Limb (tissue), 2 donors: ENCODE results near the gene RTP5.

Source experiments
- DNase-seq, 2 donors: peaks; one replicate each; pipeline ENCODE4 v3.0.0-alpha.2; 2016; ENCODE audit errors: extremely low spot score in 2 of 2

RTP5 gene

DNA sequence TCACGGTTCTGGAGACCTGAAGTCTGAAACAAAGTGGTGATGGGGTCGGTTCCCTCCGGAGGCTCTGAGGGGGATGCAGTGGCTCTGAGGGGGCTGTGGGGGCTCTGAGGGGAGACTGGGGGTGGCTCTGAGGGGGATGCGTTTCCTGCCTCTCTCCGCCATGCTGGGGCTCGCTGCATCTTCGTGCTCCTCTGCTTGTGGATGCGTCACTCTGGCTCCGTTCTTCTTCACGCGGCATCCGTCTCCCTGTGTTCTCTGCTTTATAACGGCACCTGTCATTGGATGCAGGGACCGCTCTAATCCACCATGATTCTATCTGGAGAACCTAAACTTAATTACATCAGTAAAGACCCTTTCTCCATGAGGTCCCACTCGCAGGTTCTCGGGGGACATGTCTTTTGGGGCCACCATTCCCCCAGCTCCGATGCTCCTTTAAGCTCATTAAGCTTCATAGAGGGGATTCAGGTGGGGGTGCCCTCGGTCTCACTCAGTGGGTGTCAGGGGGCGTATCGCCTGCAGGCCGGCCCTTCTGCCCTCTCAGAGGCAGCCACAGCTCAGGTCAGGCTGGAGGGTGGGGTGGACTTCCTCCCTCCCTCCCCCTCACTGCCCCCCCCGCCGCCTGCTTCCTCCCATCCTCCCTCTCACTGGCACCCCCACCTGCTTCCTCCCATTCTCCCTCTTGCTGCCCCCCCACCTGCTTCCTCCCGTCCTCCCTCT is 18.4 kb downstream of the RTP5 start:
- no peak for DNase-seq

DNA sequence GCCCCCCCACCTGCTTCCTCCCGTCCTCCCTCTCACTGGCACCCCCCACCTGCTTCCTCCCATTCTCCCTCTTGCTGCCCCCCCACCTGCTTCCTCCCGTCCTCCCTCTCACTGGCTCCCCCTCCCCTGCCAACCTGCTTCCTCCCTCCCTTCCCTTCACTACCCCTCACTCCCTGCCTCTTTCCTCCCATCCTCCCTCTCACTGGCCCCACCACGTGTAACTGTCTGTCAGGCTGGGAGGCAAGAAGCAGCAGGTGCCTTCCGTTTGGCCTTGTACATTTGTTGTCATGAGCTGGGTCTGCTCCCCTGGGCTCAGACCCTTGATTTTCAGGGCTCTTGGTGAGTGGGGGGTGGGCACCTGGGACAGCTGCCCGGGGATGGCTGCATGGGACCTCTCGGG is 19.1 kb downstream of the RTP5 start:
- DNase-seq: peak in 1 of 2 donors; percentile 43

DNA sequence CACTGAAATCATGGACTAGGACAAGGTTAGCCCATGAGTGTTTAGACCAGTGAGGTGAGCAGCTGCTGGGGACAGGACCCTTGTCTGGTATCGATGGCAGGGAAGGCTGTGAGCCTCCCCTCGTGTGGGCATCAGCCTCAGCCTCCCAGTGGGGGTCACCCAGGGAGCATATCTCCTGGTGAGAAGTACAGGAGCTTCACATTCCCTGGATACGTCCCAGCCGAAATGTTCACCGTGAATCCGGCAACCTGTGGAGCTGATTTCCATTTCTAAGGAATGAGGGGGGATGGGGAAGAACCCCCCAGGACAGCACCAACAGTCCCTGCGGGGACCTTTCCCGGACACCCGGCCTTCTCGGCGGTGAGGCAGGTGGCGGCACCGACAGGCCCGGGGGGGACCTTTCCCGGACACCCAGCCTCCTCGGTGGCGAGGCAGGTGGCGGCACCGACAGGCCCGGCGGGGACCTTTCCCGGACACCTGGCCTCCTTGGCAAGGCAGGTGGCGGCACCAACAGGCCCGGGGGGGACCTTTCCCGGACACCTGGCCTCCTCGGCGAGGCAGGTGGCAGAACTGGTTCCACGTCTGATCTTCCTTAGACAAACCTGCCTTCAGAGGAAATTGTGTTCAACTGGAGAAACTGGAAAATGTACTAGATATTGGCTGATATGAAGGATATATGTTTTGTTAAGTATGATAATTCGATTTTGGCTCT is 21.2 kb downstream of the RTP5 start:
- no peak for DNase-seq

DNA sequence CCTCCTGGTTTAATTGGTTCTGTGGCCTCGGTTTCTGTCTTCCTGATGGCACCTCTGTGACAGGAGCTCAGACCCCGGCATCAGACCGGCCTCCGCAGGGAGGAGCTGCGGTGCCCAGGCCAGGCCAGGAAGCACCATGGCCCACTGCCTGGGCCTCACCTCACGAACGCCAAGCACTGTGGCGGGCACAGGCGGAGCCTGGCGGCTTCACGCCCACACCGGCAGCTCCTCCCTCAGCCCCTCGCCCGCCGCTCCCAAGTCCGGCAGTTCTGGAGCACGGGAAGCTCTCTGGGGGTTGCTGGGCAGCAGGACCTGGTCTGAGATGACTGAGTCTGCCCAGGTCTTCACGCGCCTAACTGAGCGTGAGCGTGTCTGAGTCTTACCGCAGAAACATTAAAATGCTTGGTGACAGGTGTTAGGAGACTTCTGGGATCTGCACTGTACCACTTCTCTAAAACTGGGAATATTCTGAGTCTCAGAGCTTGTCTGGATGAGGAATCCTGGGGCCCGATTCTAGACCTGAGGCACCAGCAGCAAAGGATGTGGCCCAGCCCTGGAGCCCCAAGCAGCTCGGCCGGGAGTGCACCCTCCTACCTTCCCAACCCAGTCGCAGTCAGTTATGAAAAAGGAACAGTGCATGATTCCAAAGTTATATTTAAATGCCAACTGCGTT is 21.9 kb downstream of the RTP5 start:
- no peak for DNase-seq

DNA sequence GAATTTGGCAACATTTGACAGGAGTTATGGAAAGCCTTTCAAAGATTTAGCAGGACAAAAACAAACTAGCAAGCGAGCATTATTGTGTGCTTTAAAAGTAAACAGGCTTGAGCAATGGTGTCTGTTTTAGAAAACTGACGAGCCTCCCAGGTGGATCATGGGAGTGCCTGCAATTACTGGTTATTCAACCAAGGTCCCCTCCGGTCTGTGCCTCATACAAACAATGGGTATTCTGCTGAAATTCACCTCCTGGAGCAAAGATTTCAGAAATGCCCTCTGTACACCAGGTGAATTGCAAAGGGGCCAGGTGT is 22.4 kb downstream of the RTP5 start:
- DNase-seq: no peak

DNA sequence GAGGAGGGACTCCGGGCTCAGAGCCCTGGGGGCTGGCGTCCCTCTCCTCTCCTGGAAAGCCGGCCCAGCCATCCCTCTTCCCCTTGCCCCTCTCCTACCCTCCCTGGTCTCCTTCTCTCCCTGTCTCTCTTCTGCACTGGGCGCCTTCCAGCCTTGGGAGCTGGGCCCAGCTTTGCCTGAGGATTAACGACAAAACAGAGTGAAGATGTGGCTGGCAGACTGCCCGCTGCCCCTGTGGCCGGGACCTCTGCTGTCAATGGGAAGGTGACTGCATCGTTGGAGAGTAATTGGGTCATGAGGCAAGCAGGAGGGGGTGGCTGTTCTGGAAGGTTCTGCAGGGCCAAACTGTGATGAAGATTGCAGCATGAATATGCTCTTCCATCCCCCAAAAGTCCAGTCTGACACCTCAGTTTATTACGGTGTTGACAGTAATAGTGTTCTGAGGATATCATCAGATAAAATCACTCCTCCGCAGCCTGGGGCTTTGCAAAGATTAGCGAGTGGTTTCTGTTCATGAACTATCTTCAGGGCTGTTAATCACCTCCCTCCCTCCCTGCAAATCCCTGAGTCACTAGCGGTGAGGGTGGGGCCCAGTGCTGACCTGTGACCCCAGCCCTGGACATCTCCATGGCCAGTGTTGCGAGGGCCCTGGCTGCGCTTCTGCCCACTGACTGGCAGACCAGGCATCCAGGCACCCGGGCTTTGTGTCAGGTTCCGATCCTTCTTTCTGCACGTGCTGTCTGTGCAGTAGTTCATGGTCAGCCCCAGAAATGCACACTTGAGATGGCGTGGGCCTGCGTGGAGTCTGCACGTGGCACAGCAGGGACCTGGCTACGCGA is 23.0 kb downstream of the RTP5 start:
- DNase-seq: no peak

DNA sequence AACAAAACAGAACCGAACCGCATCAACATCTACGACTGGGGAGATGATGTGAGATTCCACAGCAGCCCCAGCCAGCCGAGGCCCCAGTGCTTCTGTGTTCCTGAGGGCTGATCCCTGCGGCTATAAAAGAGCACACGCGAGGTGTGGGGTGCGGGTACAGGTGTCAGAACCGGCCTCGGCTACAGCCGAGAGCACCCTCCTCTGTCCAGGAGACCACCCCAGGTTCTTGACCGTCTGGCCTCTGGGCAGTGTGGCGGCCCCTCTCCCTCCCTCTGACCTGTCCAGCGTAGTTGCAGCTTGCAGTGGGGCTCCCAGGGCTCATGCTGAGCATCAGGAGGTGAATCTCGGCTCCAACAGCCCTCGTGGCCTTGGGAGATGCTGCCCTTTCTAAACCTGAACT is 23.7 kb downstream of the RTP5 start:
- DNase-seq: no peak

DNA sequence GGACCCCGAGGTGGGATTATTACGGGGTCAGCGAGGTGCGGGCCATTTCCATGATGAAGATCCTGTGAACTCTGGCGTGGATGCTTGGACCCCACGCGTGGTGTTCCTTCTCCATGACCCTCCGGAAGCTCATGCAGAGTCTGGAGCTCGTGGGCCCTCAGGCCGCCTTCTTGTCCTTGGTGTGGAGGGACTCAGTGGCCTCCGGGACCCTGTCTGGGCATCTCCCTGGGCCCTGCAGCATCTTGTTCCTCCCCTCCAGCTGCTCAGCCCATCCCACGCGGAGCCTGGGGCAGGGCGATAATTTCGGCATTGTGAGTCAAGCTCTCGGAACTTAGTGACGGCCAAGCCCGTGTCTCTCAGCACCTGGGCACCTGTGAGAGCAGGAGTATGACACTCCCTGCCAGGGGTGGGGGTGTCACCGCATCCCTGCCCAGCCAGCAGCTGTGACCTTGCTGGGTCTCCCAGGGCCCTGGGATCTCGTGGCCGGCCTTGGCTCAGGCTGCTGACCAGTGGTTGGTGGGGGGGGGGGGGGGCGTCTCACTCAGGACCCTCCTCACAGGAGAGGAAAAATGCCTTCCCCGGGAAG is 24.6 kb downstream of the RTP5 start:
- no peak for DNase-seq

DNA sequence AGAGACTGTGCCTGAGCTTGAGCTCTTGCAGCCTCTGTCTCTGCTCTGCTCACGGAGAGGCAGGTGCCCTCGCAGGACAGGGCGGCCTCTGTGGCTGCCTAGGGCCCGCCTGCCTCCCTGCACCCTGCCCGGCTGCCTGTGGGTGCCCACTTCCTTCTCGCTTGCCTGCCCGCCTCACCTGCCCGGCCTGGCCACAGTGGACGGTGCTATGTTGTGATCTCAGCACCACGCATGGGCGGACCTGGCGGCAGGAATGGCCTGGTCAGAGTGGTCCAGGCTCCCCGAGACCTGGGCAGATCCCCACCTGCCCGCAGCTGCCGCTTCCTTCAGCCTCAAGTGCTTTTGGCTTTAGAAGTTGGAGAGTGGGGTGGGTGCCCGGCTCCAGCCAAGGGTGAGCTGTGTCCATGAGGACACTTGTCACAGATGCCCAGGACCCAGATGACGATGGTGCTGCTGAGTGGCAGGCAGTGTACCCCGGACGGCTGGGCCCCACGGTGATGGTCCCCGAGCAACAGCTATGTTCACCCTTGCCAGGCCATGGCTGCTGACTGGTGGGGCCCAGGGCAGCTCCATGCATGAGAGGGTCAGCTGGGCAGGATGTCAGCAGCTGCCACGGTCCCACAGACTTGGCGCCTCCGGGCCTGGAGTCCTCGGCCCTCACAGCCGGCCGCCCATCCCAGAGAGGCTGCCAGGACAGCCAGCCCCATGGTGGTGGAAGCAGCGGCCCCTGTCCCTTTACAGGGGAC is 25.3 kb downstream of the RTP5 start:
- DNase-seq: no peak

DNA sequence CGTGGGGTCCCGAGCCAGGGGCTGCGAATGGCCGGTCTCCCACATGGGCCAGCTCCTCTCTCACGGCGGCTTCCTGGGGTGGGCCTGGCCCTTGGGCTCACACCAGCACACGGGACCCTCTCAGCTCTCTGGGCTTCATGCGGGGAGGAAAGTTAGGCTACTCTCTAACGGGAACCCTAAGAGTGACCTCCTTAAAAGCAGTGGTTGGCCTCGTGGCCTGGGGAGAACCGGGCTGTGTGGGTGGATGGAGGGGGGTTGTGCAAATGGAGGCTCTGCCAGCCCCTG is 25.8 kb downstream of the RTP5 start:
- no peak for DNase-seq

DNA sequence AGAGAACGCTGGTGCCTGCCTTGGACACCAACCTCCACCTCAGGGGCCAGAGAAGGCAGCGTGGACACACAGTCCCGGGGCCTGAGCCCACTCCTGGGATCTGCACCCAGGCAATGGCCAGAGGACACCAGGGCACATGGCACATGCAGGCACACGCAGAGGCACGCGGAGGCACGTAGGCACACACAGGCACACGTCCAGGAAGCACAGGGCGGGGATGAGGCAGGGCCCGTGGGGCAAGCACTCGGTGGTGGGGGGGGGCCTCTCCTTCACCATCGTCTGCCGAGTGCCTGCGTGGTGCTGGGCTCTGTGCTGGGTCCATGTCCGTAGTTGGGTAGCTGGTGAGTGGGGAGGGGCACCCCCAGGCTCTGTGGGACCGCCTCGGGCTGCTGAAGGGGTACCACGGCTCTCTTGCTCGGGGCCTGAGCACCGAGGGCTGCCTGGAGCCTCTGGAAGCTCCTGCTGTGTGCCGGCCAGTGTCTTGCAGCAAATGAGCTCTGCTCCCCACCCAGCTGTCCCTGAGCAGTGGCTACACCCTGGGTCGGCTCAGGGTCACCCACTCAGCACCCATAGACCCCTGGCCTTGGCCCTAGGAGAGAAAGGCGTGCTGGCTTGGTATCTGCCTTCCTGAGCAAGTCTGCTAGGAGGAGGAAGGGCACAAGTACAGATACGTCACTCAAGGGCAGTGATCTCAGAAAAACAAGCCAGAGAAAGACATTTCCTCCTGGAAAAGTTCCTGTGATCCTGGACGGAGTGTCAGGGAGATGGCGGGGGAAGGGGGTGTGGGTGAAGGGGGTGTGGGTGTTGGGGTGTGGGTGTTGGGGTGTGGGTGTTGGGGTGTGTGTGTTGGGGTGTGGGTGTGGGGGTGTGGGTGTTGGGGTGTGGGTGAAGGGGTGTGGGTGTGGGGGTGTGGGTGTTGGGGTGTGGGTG is 26.4 kb downstream of the RTP5 start:
- peak in 1 of 2 donors; percentile 10 for DNase-seq

DNA sequence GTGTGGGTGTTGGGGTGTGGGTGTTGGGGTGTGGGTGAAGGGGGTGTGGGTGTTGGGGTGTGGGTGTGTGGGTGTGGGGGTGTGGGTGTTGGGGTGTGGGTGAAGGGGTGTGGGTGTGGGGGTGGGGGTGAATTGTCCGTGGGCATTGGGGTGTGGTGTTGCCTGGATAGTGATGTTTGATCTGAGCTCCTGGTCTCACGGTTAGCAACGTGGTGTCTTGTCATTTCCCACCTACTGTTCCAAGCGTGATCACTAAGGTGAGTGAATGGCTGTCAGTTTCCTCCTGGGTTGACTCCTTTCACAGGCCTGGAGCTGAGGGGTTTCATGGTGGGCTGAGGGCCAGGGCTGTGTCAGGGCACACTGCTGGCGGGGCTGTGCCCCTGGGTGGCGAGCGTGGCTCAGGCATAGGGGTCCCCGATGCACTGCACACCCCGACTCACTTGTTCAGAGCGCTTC is 27.2 kb downstream of the RTP5 start:
- DNase-seq: no peak

DNA sequence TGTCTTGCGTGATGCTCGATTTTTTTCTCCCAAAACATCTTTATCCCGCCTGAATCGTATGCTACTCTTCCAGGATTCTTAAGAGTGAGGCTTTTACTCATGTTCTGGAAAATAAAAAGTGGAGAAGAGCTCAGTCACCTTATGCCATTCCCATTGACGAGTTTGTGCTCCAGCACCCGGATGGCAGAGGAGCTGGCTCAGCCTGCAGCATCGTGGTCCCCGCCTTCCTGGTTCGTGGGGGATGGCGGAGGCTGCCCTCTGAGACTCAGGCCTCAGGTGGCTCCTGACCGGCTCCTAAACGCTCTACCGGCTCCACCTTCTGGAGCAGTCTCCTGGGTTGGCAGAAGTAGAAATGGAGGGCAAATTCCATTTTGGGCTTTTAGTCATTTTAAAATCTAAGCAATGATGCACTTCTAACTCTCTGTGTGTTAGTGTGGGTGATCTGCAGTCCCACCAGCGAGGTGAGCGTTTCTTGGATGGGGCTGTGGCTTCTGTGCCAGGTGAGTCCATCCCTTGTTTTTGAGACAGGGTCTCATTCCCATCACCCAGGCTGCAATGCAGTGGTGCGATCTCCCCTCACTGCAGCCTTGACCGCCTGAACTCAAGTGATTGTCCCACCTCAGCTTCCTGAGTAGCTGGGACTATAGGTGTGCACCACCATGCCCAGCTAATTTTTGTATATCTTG is 27.8 kb downstream of the RTP5 start:
- DNase-seq: no peak

DNA sequence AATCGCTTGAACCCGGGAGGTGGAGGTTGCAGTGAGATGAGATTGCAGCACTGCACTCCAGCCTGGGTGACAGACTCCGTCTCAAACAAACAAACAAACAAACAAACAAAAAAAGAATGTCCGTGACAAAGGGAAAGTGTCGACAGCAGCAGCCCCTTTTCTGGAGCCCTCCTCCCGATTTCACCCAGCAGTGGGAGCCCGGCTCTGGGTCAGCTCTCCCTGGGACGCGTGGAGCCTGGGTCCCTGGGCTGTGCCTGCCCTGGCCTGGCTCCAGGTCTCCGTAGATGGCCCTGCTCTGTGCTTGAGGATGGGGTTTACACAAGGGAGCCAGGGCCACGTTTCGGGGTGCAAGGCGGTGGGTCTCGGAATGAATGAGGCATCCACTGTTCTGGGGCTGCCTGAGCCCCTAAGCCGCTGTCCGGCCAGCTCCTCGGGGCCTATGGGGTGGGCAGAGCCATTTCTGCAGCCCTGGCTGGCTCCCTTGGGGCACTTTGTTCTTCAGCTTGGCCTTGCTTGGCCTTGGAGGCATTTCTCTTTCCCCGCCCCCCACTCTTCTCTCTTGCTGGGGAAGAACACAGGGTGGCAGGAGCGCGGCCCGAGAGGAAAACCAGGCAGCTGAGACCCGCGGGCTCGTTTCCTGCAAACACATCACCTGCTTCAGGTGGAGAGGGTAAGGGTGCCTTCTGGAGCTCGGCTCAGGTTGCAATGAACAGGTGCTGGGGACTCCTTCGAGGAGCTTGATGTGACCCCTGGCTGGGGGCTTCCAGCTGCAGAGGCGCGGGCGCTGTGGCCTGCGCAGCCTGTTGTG is 29.1 kb downstream of the RTP5 start:
- no peak for DNase-seq

DNA sequence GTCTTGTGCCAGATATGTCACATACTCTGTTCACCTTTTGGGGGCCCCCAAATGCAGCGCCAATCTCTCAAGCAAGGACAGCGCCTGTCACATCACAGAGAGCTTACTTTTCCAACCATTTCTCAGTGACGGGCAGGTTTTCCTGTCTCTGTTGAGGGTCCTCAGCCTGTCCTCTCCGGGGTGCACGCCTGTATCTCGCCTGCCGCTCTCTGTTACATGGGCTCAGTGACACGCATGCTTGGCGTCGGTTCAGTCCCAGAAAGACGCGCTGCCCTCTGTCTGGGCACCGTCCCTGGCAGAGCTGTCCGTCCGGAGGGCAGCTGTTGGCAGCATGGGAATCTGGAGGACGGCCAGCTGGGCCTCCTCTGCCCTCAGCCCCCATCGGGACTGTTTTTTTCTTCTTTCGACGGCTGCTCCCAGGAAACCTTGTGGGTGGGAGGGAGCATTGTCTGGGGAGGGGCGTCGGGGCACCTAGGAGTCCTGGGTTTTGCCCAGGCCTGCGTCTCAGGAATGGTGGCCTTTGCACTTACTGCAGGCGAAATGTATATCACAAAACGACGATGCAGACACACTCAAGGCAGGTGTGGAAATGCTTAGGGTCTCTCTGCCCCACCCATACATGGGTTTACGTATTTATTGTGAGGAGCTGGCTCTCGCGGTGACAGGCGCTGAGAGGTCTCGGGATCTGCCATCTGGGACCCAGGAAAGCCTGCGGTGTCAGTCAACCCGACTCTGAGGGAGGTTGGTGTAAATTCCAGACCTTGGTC is 30.9 kb downstream of the RTP5 start:
- DNase-seq: no peak

DNA sequence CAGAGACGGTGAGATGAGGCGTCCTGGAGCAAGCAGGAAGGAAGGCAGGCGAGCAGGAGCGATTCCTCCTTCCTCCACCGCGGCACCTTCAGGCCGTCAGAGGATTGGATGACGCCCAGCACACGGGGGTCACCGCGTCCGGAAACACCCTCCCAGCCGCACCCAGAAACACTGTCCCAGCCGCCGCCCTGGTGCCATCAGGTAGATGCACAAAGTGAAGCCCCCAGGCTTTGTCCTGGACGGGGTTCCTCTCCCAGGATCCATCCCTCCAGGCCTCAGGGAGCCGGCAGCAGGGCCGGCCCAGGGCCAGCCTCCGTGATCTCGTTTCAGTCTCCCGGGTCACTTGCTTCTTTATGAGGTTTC is 31.5 kb downstream of the RTP5 start:
- DNase-seq: no peak

DNA sequence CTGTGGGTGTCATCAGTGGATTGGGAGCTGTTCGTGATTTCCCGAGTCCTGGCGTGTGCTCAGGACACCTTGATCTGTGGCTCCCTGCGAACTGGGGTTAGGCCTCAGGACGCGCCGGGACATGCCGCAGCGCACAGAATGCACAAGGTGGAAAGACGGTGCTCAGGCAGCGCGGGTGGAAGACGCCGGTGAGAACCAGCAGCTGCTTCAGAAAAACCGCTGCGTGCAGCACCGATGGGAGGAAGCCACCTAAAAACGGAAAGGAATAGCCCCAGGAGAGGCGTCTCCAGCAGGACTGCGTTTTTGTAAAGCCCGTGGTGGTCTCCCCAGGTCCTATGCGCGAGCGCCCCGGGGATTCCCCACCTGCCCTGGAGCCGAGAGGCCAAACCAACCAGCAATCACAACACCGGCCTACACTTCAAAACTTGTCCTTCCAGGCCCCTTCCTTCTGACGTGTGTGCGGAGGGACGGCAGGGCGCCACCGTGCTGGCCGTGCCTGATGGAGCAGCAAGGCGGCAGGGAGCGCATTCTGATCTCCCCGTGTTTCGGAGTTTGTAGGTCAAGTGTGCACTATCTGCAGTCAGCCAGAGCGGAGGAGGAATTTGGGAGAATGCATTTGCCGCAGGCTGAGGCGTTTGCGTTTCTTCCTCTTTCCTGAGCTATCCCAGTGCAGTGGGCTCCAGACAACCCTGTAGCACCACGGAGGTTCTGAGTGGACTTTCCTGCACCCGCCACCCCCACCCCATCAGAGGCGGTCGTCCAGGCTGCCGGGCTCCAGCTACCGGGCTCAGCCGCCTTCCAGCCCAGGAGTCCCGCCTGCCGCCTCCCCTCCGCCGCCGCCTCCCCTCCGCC is 32.2 kb downstream of the RTP5 start:
- no peak for DNase-seq
